Neutrophil (primary cell): ENCODE results near the gene CEP68.
A peak's percentile ranks its signal among the peaks of the same experiment; 100 is the strongest.

Experiments used
- H3K27ac ChIP-seq: fragments of 200-600 bp; sonication (generic); 2 replicates; pipeline ENCODE4 v1.5.1; 2016; ENCODE audit warnings: mild to moderate bottlenecking, moderate library complexity
- H3K27me3 ChIP-seq: fragments of 200-600 bp; sonication (generic); 2 replicates; pipeline ENCODE4 v1.6.0; 2016; ENCODE audit warnings: mild to moderate bottlenecking
- H3K36me3 ChIP-seq: fragments of 200-600 bp; sonication (generic); 2 replicates; pipeline ENCODE4 v1.5.1; 2017
- H3K4me1 ChIP-seq, 2 experiments: fragments of 200-600 bp in 1 of 2; sonication (generic) in 1 of 2; 1 replicate in 1 of 2; 2 replicates in 1 of 2; pipeline versions ENCODE4 v1.5.1 to v1.6.1; 2013 to 2016; ENCODE audit warnings: low read depth in 1 of 2, low read length in 1 of 2, mild to moderate bottlenecking in 1 of 2, moderate library complexity in 1 of 2; ENCODE audit not compliant: control insufficient read depth in 1 of 2, insufficient read depth in 1 of 2
- H3K4me3 ChIP-seq, 2 experiments: fragments of 200-600 bp in 1 of 2; sonication (generic) in 1 of 2; 1 replicate in 1 of 2; 2 replicates in 1 of 2; pipeline ENCODE4 v1.5.1; 2013 to 2016; ENCODE audit warnings: low read depth in 1 of 2, low read length in 1 of 2, mild to moderate bottlenecking in 1 of 2, moderate library complexity in 1 of 2
- H3K9me3 ChIP-seq: fragments of 200-600 bp; sonication (generic); 2 replicates; pipeline ENCODE4 v1.5.1; 2016
- CTCF ChIP-seq: fragments of 200-600 bp; sonication (generic); IDR thresholded peaks from 2 replicates; pipeline ENCODE4 v1.5.1; 2016; ENCODE audit warnings: antibody characterized with exemption

CEP68 gene, protein sequence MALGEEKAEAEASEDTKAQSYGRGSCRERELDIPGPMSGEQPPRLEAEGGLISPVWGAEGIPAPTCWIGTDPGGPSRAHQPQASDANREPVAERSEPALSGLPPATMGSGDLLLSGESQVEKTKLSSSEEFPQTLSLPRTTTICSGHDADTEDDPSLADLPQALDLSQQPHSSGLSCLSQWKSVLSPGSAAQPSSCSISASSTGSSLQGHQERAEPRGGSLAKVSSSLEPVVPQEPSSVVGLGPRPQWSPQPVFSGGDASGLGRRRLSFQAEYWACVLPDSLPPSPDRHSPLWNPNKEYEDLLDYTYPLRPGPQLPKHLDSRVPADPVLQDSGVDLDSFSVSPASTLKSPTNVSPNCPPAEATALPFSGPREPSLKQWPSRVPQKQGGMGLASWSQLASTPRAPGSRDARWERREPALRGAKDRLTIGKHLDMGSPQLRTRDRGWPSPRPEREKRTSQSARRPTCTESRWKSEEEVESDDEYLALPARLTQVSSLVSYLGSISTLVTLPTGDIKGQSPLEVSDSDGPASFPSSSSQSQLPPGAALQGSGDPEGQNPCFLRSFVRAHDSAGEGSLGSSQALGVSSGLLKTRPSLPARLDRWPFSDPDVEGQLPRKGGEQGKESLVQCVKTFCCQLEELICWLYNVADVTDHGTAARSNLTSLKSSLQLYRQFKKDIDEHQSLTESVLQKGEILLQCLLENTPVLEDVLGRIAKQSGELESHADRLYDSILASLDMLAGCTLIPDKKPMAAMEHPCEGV

DNA sequence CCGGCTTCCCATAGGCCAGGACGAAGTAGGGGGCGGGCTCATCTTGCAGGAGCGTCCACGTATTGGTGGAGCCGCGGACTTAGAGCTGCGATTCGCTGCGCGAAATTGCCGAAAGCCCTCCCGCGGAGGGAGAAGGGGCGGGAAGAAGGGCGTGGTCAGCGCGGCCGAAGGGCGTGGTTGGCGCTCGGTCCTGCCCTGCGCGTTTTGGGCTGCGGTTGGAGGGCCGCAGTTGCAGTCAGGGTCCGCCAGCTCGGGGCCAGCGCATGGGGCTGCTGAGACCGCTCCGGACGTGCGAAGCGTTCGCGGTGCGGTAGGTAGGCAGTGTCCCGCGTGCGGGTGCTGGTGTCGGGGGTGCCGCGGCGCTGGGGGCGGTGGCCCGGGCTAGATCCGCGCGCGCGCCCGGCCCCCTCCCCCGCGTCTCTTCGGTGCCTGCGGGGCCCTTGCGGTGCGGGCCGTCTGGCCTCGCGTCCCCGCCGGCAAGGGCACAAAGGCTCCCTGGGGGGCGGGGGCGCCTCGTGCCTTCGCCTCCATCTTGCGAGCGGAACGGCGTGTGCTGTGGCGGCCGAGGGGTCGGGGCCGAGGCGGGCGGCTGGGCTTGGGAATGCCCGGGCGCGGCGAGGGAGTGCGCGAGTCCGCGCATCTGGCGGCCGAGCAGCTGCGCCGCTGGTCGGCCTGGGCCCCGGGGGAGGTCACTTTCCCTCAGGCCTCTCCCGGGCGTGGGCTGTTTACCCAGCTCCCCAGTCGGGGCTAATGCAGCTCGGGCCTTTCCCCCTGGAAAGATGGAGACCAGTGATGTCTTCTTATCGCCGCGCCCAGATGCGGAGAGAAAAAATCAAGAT is at the start of gene CEP68:
Gene CEP68, plus strand, starts transcription at position 202 of the 839 bp plus-strand sequence. CDS start 13,029 bp downstream, outside the sequence.
- Histone ChIP-seq H3K9me3 (no peaks in the 10 kb centered on the region), H3K36me3 (no peaks in the 10 kb centered on the region), H3K4me1 (peaks cover 39 to 48% of the 10 kb centered on the region in 2 experiments), H3K27ac (peak within 1 kb of the TSS; percentile 80), H3K4me3 (peak within 1 kb of the TSS; percentile 85 to 88), H3K27me3 (no peaks in the 10 kb centered on the region)
- peak; percentile 45 for TF ChIP-seq CTCF

DNA sequence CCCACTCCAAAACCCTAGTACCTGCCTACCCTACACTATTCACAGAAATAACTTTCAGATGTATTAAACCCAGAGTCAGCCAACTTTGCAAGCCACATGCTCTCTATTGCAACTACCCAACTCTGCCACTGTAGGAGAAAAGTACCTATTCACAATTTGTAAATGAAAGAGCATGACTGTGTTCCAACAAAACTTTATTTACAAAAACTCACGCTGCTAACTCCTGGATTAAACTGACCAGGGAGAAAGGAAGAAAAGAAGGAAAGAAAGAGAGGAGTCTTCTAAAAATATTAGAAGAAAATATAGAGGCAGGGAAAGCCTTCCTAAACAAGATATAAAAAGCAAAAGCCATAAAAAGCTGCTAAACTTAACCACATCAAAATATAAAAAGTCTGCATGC is 42.4 kb upstream of the CEP68 start:
- Histone ChIP-seq H3K27ac (no peak overlapping the region), H3K4me3 (no peak overlapping the region), H3K4me1 (peaks cover 22 to 23% of the 10 kb centered on the region in 2 experiments), H3K9me3 (no peaks in the 10 kb centered on the region), H3K27me3 (no peaks in the 10 kb centered on the region), H3K36me3 (peaks cover 7% of the 10 kb centered on the region)
- no peak for TF ChIP-seq CTCF

DNA sequence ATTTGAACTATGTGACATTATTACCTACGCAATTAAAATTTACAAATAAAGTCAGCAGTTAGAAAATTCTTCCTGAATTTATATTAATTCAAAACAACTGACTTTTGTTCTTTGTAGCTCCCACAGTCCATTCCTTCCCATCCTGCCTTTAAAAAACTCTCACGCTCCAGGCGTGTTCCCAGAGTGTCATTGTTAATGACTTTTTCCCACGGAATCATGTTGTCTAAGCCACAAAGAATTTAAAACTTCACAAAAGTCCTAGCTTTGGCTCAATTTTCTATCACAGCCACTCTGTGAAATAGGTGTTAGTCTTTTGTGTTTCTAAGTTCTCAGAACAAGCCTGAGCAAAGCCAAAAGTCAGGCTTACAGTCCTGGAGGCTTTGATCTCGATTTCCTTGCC is 40.5 kb upstream of the CEP68 start:
- TF ChIP-seq CTCF: no peak
- Histone ChIP-seq H3K27me3 (no peaks in the 10 kb centered on the region), H3K36me3 (peaks cover 4% of the 10 kb centered on the region), H3K9me3 (no peaks in the 10 kb centered on the region), H3K27ac (no peak overlapping the region), H3K4me3 (no peak overlapping the region), H3K4me1 (peaks cover 29 to 30% of the 10 kb centered on the region in 2 experiments)

DNA sequence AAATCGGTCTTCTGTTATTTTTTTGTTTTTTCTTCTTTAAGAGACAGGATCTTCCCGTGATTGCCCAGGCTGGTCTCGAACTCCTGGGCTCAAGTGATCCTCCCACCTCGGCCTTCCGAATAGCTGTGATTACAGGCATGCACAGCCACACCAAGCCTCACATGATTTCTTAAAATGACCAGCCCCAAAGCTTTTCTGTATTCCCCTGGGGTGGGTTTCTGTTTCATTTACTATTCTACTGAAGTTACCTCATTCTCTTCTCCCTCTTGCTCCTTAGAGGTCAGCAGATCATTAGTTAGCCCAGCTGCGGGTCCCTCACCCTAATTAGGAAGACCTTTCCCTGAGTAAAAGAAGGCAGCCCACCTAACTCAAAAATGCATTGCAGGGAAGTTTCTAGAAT is 39.4 kb upstream of the CEP68 start:
- no peak for TF ChIP-seq CTCF

DNA sequence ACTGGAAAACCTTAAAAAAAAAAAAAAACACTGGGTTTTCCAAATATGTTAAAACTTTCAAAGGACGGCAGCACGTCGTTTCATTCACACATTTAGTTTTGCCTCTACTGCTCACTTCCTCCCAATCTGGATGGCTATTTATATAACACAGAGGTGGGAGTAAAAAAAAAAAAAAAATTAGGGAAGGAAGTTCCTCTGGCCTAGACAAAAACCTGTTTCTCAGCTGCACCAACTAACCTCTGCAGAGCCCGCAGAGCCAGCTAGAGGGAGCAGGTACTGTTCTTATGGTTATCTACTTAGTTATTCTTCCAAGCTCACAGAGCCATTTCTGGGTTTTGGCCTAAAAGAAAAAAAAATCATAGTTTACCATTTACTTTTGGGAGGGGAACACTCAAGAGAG is 38.9 kb upstream of the CEP68 start:
- H3K4me3 ChIP-seq: peak overlapping the region; percentile 65 to 68
- TF ChIP-seq CTCF: peak; percentile 51
- H3K9me3 ChIP-seq: no peaks in the 10 kb centered on the region
- H3K27ac ChIP-seq: peak overlapping the region; percentile 93
- peaks cover 4% of the 10 kb centered on the region for H3K36me3 ChIP-seq
- H3K4me1 ChIP-seq: peaks cover 29 to 30% of the 10 kb centered on the region in 2 experiments
- no peaks in the 10 kb centered on the region for H3K27me3 ChIP-seq

More for the DNA sequence above, 39.4 kb upstream of the CEP68 start:
- Histone ChIP-seq H3K36me3 (peaks cover 4% of the 10 kb centered on the region), H3K27me3 (no peaks in the 10 kb centered on the region), H3K27ac (peak overlapping the region; percentile 93), H3K9me3 (no peaks in the 10 kb centered on the region), H3K4me3 (peak overlapping the region in 1 of 2 experiments; percentile 65), H3K4me1 (peaks cover 29 to 30% of the 10 kb centered on the region in 2 experiments)
